ENCODE data around the gene HINT3. TPM values are rescaled to one million over a fixed set of nuclear protein-coding genes. Genes with fewer than 3 reads are reported as not detected.
"Not testable (repeated sequence)": the region's sequence is repeated elsewhere in the genome, so short reads cannot be mapped to it uniquely, and the experiment has no call there.

The HINT3 gene
- total RNA-seq, 1 donor from 2014 or later: 9.1 TPM

DNA sequence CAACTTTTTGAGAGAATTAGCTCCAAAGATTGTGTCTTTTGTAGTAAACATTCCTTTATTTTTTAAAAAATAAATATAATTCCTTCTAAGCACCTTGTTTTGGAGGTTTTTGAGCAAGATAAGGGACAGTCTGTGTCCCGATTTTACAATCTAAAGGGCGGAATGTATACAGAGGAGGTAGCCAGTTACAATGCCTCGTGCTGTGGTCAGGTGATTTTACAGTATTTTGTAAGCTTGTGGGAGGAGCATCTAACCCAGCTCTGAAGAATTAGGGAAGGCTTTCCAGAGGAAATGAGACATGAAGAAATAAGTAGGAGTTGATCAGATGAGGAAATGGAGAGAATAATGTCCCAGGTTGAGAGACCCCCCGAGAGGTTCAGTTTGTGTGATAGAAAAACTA, 1.3 kb downstream of the HINT3 start:
- DNase-seq (ENCODE audit: low spot score) (no peak), ATAC-seq (no peak)

DNA sequence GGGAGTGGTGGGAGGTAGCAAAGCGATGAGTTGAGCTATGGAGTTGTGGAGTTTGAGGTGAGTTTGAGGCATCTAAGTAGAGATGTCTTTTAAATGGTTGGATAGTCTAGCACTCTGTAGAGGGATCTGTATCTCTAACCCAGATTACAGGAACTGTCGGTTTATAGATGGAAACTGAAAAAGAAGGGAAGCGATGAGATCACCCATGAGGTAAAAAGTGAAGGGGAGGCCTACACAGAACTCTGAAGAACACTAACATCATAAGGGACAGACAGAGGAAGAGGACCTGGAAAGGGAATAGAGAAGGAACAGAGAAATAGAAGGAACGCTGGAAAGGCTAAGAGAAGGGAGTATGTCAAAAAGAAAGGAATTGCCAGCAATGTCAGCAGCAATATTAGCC, 2.5 kb downstream of the HINT3 start:
- DNase-seq (ENCODE audit: low spot score) (no peak), ATAC-seq (no peak)

DNA sequence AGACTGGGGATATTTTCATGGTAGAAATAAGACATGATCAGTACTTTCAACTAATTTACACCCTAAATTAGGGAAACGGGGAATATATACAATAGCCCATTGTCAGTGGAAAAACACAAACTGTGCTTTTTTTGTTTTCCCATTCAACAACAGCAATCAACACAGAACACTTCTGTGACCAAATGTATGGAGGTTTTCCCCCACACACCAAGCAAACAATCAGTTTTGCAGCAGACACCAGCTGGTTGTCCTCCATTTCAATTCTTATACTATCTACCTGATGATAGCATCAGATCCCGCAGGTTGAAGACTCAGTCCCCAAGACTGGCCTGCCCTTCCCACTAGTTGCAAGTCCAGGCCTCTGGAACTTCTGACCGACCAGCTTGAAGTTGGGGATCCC, 4.5 kb downstream of the HINT3 start:
- DNase-seq (ENCODE audit: low spot score) (no peak), ATAC-seq (no peak)

DNA sequence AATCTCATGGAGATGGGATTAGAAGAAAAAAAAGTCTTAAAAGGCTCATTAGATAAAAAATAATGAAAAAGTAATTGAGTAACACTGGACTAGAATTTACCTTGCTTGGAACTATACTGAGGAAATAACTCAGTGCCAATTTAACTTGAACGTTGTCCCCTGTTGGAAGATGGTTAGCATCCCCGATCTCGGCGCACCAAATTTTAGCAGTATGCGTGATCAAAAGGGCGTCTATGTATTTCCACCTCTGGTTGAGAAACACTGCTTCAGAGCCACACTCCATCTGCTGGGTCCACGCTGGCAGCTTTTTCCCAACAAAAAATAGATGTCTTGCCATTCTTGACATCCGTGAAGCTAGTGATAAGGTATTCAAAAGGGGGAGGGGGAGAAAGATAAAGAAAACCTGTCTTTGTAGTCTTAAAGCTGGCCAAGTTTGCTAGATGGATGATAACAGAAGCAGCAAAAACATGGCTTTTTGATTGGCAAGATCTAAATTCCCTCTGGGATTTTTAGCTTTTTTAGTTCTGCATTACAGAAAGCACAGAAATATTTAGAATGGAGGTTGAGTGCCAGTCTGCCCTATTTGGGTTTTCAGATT, 6.4 kb downstream of the HINT3 start:
- DNase-seq (ENCODE audit: low spot score) (peak; percentile 54), ATAC-seq (peak; percentile 74)

DNA sequence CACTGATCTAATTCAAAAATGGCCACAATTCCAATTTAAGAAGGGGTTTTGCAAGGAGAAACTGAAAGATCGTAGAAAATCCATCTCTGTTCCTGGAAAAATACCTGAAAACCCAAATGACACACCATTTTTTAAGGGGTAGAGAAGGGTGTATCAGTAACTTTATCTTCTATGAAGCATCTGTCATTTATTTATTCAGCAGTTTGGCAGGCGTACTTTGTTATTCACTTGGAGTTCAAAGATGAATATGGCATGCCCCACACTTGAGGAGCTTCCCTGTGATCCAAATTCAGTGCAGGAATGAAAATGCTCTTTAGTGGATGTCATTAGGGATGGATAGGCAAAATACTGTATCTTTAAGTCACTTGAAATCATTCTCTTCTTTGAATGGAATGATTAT, 7.2 kb downstream of the HINT3 start:
- ATAC-seq (no peak), DNase-seq (ENCODE audit: low spot score) (no peak)

DNA sequence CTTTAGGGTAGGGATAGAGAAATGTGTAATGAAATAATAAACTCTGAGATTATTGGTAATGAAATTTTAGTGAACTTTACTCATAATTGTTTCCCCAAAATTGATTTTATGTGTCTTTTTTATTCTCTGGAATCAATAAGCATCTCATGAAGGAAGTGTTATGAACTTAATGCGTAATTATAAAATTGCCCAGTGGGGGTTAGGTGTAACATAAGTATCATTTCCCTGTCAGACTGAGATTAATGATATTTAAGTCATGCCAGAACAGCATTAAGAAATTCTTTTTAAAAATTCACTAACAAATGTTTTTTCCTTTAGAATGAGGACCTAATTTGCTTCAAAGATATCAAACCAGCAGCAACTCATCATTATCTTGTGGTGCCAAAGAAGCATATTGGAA, 10.0 kb downstream of the HINT3 start:
- DNase-seq (ENCODE audit: low spot score) (no peak), ATAC-seq (no peak)

DNA sequence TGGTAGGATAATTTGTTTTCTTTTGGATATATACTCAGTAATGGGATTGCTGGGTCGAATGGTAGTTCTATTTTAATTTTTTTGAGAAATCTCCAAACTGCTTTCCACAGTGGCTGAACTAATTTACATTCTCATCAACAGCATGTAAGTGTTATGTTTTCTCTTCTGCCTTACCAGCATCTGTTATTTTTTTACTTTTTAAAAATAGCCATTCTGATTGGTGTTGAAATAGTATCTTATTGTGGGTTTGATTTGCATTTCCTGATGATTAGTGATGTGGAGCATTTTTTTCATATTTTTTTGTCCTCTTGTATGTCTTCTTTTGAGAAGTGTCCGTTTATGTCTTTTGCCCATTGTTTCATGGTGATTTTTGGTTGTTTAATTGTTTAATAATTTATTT, 11.9 kb downstream of the HINT3 start:
- no peak for ATAC-seq

DNA sequence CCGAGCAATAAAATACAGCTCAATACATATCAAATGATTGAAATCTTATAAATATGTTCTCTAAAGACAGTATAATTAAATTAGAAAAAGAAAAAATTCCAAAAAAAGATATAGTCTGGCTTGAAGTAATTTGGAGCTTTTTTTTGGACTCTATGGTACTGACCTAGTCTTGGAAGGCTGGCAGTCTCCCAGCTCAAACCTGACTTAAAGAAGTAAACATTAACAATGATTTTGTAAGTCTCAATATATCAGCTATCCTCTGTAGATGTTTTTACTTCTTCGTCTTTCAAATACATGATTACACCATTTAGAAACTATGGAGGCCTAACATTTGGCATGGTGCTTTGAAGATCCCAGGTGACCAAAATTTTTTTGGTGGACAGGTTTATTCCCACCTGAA, 14.2 kb downstream of the HINT3 start:
- ATAC-seq (peak; percentile 57), DNase-seq (ENCODE audit: low spot score) (no peak)

More for the DNA sequence above, 11.9 kb downstream of the HINT3 start:
- DNase-seq (ENCODE audit: low spot score): no peak

DNA sequence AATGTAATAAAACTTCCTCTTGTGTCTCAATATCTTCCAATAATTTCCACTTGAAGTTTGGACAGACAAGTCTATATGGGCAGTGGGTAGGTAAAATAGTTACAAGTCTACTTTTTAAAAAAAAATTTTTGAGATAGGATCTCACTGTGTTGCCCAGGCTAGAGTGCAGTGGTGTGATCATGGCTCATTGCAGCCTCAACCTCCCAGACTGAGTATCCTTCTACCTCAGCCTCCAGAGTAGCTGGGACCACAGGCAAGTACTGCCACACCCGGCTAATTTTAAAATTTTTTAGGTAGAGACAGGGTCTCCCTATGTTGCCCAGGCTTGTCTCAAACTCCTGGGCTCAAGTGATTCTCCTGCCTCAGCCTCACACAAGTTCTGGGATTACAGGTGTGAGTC, 15.9 kb downstream of the HINT3 start:
- not testable (repeated sequence) for ATAC-seq

DNA sequence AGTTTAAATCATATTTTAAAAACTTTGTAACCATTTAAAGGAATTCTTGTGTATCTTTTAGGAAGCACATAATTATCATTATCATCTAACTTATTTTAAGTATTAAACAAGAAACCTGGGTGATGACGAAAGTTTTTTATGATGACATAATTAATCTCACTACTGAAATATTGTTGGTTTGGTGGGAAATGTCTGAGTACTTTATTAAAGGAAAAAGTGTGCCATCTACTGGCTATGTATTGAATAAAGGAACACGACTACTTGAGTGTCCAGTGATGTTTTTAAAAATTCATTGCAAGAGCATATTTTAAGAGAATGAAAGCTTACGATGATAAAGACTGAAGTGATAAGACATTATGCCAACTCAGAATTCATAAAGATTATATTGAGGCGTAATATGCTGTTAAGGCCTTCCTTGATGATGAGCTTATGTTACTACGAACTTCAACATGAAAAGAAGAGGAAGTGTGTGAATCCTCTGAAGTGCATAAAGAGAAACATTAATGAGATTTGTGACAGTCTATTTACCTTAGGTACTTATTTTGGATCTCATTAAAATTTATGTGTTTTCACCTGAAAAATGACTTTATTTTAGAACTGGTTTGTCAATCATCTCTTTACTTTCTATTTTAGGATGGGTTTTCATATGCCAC, 17.8 kb downstream of the HINT3 start:
- DNase-seq (ENCODE audit: low spot score) (no peak), ATAC-seq (peak; percentile 78)

More for the DNA sequence above, 15.9 kb downstream of the HINT3 start:
- DNase-seq (ENCODE audit: low spot score): not testable (repeated sequence)

DNA sequence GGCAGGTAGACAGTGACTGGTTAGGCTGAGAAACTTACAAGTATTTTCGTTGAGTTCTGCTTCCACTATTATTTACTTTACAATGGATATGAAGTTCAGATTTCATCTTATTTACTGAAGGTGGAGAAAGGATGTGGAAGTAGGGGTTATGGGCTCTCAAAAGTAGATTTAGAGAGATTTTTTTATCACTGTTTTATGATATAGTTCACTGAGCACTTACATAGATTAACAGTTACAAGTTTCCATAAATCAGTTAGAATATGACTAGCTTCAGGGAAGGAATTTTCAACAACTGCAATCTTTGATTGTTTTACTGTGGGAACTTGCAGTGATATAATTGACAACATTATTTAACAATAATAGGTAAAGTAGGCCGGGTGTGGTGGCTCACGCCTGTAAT, 22.5 kb downstream of the HINT3 start:
- DNase-seq (ENCODE audit: low spot score) (no peak), ATAC-seq (no peak)

DNA sequence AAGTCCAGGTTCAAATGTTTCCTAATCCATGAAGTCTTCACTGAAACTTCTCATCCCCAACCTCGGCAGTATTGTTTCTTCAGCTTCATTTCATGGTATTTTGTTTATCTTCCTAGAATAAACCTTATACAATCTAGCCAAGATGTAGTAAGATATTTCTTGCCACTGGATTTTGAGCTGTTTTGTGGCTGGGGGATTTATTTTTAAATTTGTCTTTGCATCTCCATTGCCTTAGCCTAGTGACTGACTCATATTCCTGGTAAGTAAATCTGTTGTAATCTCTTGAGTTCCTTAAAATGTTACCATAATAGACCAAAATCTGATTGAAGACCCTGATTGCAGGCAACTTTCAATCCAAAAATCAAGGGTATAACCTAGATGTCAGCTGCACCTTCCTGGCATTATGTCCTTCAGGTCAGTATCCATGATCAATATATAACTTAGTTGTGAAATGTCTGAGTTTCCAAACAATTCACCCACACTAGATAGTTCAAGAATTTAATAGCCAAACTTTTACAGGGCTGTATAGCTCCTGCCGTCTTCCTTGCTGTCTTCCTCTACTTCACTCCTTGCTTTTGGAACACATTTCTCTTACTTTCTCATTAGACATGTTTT, 25.1 kb downstream of the HINT3 start:
- ATAC-seq (no peak), DNase-seq (ENCODE audit: low spot score) (no peak)

DNA sequence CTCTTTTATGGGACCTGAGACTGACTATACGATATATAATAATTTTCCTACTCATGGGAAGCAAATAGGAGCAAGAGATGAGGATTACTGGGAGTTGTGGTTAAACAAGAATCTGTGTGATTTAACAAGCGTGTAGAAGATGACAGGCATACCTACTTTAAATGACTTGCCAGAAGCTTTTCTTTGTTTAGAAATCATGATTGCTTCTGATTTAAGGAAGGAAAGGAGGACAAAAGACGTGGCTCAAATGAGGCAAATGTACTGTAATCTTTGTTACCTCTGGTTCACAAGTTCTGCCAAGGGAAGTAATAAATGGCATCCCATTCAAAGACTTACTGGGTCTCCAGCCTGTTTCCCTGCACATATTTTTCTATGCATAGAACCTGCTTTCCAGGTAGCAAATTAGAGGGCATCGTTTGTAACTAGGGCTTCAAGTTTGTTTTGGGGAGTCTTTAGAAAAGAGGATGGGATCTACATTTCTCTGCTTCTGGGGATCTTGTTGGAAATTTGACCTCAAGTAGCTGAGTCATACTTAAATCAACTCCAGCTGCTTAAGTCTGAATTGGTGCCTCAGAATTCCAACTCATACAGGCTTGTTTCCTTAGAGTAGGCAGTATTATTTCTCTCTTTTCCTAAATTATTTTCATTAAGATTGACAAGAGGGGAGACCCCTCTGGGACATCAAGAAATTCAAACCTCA, 26.8 kb downstream of the HINT3 start:
- ATAC-seq (no peak), DNase-seq (ENCODE audit: low spot score) (no peak)

DNA sequence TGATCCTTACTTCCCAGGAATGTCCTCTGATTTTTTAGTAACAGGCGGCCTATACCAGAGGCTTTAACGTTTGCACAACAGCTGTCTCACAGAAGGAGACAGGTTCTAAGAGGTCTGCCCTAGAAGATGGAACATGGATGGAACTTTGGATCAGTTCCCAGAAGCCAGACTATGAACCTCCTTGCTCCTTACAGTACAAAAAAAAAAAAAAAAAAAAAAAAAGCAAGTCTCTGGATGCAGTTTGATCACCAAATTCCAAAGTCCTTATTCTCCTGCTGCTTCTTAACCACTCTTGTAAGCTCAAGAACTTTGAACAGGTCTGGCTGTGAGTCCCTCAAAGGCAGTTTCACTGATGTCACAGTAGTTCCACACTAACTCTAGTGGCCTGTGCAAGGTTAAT, 27.7 kb downstream of the HINT3 start:
- no peak for DNase-seq (ENCODE audit: low spot score)
- ATAC-seq: no peak

DNA sequence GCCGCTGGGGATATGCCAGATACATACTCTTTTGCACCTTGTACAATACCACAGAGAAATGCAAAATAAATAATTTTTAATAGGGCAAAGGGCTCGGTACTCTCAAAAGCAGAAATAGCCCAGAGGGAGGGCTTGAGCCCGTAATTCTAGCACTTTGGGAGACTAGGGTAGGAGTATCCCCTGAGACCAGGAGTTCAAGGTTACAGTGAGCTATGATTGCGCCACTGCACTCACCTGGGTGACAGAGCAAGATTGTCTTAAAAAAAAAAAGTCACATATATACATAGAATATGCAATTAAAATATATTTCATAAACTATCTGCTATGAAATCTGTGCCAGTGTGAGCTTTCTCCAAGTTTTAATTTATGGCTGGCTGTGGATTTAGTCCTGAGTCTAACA, 29.0 kb downstream of the HINT3 start:
- ATAC-seq (no peak), DNase-seq (ENCODE audit: low spot score) (no peak)

DNA sequence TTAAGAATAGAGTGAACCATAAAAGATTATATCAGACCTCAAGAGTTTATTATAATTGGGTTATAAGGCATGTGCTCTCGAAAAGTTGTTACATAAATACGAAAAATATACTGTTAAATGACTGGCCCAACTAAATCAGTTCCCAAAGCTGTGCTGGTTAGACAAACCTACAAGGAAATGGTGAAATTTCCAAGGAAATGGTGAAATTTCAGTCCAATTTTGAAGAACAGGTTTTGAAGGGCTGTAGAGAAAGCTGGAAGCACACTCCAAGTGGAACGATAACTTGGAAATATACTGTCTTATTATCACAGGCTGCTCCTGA, 29.4 kb downstream of the HINT3 start:
- DNase-seq (ENCODE audit: low spot score): no peak
- ATAC-seq: no peak

DNA sequence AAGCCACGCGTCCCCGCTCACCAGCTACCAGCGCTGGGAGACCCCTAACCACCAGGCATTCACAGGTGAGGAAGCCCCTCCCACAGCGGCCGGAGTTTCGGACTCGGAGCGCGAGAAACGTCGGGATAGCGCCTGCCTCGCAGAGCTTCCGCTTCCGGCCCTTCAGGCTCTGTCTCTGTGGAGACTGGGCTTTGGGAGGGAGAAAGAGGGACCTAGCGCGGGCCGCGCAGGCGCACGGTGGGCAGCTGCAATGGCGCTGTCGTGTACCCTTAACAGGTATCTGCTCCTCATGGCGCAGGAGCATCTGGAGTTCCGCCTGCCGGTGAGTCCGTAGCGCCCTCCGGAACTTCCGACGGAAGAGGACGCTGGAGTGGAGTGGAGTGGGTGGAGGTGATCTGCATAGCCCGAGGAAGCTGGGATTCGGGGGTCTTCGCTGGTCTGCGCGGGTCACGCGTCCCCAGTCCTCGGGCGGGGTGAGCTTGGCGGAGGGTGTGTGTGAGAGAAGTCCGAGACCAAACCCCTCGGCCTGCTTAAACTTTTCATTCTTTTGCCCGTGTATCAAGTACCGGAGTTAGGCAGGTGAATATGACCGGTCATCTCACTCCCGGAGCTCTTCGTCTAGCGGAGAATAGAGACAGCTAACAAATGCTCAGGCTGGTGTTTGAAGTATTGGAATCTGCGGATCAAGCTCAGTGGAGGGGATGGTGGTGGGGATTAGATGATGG, 29.9 kb downstream of the HINT3 start, which contains the start of gene TRMT11:
Gene TRMT11 (plus strand): TSS at position 240 of the 725 bp plus-strand sequence. CDS start 11 bp downstream, at position 251.
- ATAC-seq (peak; percentile 91), DNase-seq (ENCODE audit: low spot score) (peak; percentile 92)

DNA sequence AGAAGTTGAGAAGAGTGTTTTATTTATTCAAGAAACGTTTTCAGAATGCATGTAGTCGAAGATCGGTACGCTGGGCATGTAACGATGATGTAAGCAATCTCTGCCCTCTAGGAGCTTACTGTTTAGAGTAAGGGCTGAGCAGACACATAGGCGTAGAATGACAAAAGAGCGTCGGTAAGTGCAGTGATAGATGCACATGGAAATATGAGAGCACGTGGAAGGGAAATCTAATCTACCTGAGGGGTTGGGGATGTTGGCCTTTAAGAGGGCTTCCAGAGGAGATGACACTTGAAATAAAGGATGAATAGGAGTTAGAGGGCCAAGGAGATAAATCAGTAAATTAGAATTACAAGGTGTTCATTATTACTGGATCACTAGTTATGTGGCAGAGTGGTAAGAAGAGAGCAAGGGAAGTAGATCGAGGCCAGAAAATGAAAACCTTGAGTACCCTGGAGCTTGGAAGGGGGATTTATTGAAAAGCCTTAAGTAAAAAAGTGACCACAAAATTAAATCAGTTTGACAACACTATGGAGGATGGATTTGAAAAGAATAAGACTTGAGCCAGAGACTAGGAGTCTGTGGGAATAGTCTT, 30.6 kb downstream of the HINT3 start:
- DNase-seq (ENCODE audit: low spot score) (no peak), ATAC-seq (peak; percentile 20)

DNA sequence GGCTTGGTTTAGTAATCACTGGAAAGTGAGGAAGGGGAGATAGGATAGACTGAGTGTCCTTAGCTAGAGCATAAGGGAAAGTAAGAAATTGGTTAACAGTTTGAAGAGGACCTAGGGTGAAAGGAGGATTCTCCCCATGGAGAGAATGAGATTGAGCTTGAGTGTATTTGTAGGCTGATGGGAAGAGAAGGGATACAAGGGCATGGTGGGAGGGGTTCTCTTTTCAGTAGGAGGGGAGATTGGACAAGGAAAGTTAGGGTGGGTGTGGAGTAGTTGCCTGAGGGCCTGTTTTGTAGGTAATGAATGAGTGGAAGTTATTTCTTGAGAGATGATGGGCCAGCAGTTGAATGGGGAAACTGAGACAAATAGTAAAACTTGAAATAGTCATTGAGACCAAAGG, 31.7 kb downstream of the HINT3 start:
- ATAC-seq (no peak), DNase-seq (ENCODE audit: low spot score) (no peak)

DNA sequence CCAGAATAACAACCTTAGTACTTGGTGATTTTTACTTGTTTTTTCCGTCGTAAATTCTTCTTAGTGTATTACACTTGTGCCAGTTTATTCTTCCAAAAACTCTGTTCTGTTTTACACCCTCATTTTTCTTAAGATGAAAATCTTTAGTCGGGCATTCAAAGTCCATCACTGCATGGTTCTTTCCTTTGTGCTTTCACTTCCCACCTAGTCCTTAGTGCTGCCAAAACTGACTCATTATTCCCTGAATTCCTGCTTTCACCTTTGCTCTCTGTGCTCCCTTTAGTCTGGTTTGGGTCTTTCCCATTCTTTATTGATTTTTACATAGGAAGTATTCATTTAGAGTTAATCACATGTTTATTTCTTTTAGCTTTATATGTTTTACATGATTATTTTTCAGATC, 33.1 kb downstream of the HINT3 start:
- ATAC-seq: peak; percentile 62
- DNase-seq (ENCODE audit: low spot score): no peak

DNA sequence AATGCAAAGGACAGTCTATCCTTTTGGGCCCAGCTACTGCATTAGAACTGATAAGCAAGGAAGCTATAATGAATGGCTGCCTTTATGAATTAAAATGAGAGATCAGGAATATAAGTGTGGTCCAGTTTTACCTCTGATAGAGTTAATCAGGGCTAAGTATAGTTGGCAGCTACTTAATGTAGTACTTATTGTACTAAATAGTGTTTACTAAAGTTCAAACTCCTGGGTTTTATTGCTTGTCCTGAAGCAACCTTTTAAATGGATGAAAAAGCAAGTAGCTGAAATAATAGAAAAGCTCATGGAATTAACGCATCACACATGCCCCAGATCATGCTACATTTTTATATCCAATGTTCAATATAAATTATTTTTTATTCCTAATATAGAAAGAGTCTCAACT, 35.1 kb downstream of the HINT3 start:
- peak; percentile 49 for ATAC-seq
- no peak for DNase-seq (ENCODE audit: low spot score)
